GM21515 (cell line): ENCODE results near the gene RGS6.

Experiments
- ATAC-seq: cut with Tn5 transposase; IDR thresholded peaks from one replicate; pipeline ENCODE4 v1.9.1; 2021; ENCODE audit not compliant: unreplicated experiment

RGS6 gene

GRCh38 chr14:72565917-72566316, 633.7 kb downstream of the RGS6 start:
- ATAC-seq = no peak

- ATAC-seq = no peak
Measured at GRCh38 chr14:72567226-72567625, 635.0 kb downstream of the RGS6 start.

GRCh38 chr14:72568296-72568992, 636.2 kb downstream of the RGS6 start:
- no peak for ATAC-seq

- ATAC-seq = no peak
Measured at GRCh38 chr14:72573725-72574417, 641.6 kb downstream of the RGS6 start.

GRCh38 chr14:72574715-72575114, 642.5 kb downstream of the RGS6 start:
- ATAC-seq = no peak

GRCh38 chr14:72576258-72576657, 644.0 kb downstream of the RGS6 start:
- no peak for ATAC-seq

- no peak for ATAC-seq
Measured at GRCh38 chr14:72577521-72577920, 645.3 kb downstream of the RGS6 start.

- no peak for ATAC-seq
Measured at GRCh38 chr14:72578514-72578913, 646.3 kb downstream of the RGS6 start.

- no peak for ATAC-seq
Measured at GRCh38 chr14:72582582-72582981, 650.4 kb downstream of the RGS6 start.

GRCh38 chr14:72583316-72584272, 651.4 kb downstream of the RGS6 start:
- ATAC-seq = no peak

- ATAC-seq = no peak
Measured at GRCh38 chr14:72588521-72588920, 656.3 kb downstream of the RGS6 start.

GRCh38 chr14:72589652-72590051, 657.4 kb downstream of the RGS6 start:
- no peak for ATAC-seq

GRCh38 chr14:72590577-72590976, 658.3 kb downstream of the RGS6 start:
- no peak for ATAC-seq

- ATAC-seq = no peak
Measured at GRCh38 chr14:72591391-72591790, 659.2 kb downstream of the RGS6 start.

GRCh38 chr14:72594099-72594901, 662.1 kb downstream of the RGS6 start:
- ATAC-seq = no peak

- no peak for ATAC-seq
Measured at GRCh38 chr14:72595152-72595862, 663.1 kb downstream of the RGS6 start.

- no peak for ATAC-seq
Measured at GRCh38 chr14:72597252-72598233, 665.3 kb downstream of the RGS6 start.

GRCh38 chr14:72598306-72598705, 666.1 kb downstream of the RGS6 start:
- no peak for ATAC-seq
